Measurements from ENCODE around the gene UBE2S.
"Not testable (repeated sequence)": the region's sequence is repeated elsewhere in the genome, so short reads cannot be mapped to it uniquely, and the experiment has no call there.

The UBE2S gene

GRCh38 chr19:55406826-55407549 is 600 bp downstream of the UBE2S start:
- DNase-seq, result peak in 3 of 51 donors; percentile 15 to 47 (median 22)

GRCh38 chr19:55406091-55406825 is 1.3 kb downstream of the UBE2S start:
- DNase-seq, result no peak

- no peak for DNase-seq
Measured at GRCh38 chr19:55405638-55406037, 1.9 kb downstream of the UBE2S start.

- DNase-seq, result no peak
Measured at GRCh38 chr19:55402509-55402908, 5.1 kb downstream of the UBE2S start.

GRCh38 chr19:55401390-55401789 is 6.2 kb downstream of the UBE2S start:
- not testable (repeated sequence) for DNase-seq

- DNase-seq, result no peak
Measured at GRCh38 chr19:55400281-55401087, 7.1 kb downstream of the UBE2S start.

- no peak for DNase-seq
Measured at GRCh38 chr19:55398200-55398925, 9.2 kb downstream of the UBE2S start.

GRCh38 chr19:55392820-55393761 is 14.5 kb downstream of the UBE2S start:
- no peak for DNase-seq

- DNase-seq, result no peak
Measured at GRCh38 chr19:55391702-55392615, 15.6 kb downstream of the UBE2S start.

GRCh38 chr19:55391191-55391670 is 16.4 kb downstream of the UBE2S start:
- no peak for DNase-seq

GRCh38 chr19:55390461-55390880 is 17.1 kb downstream of the UBE2S start:
- DNase-seq, result no peak

- no peak for DNase-seq
Measured at GRCh38 chr19:55389386-55390317, 17.9 kb downstream of the UBE2S start.

- DNase-seq, result no peak
Measured at GRCh38 chr19:55387736-55388497, 19.7 kb downstream of the UBE2S start.

- DNase-seq, result peak in 1 of 51 donors; percentile 44
Measured at GRCh38 chr19:55386493-55386971, 21.1 kb downstream of the UBE2S start.

- DNase-seq, result peak in 50 of 51 donors; percentile 42 to 100 (median 97)
Measured at GRCh38 chr19:55385724-55386492, 21.7 kb downstream of the UBE2S start, which contains the start of gene RPL28. TSS of gene RPL28 (plus strand) at chr19:55385932. CDS start at chr19:55386358, 426 bp downstream.

All from hypothalamus (tissue), 51 donors.